Fibroblast of lung (primary cell): ENCODE data around the gene TOX3.

Source experiments
- CTCF ChIP-seq, 2 donors: IDR thresholded peaks in 1 of 2; conservative IDR thresholded peaks in 1 of 2; 1 replicate in 1 of 2; 2 replicates in 1 of 2; pipeline ENCODE4 v1.5.1; 2011 to 2012; ENCODE audit warnings: low read length in 2 of 2, control low read depth in 1 of 2, inconsistent platforms in 1 of 2, low read depth in 1 of 2, mild to moderate bottlenecking in 1 of 2
- EZH2 ChIP-seq: IDR thresholded peaks from 2 replicates; pipeline ENCODE4 v1.5.1; 2012; ENCODE audit warnings: low read length, control low read depth, mild to moderate bottlenecking; ENCODE audit errors: missing control alignments

GRCh38 chr16:52433643-52434042, 113.3 kb downstream of the TOX3 start:
- TF ChIP-seq CTCF (conservative IDR thresholded peaks at IDR 0.05 in 1 of 2, IDR thresholded peaks at IDR 0.05 in 1 of 2; ENCODE audit: low read depth in 1 of 2, low read length in 2 of 2) (no peak), EZH2 (no peak)
